ENCODE measurements around the gene WDR64. TPM values are rescaled to one million over a fixed set of nuclear protein-coding genes. Genes with fewer than 3 reads are reported as not detected.

The WDR64 gene
- total RNA-seq, 1 experiment from 2014 or later, result not detected

DNA sequence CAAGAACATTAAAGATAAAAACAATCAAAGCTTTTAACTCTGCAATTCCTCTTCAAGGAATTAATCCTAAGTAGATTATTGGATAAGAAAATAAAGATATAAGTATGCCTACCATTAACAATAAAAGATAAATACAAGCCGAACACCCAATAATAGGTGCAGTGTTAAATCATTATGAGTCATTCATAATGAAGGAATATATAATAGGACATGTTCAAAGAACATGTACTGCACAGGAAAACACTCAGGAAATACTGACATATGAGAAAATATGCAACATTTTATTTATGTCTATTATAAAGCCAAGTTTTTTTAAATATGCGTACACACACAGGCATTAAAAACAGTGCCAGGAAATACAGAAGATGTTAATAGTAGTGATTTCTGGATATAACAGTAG, 184.9 kb downstream of the WDR64 start:
- no peak for DNase-seq (ENCODE audit: low spot score)

DNA sequence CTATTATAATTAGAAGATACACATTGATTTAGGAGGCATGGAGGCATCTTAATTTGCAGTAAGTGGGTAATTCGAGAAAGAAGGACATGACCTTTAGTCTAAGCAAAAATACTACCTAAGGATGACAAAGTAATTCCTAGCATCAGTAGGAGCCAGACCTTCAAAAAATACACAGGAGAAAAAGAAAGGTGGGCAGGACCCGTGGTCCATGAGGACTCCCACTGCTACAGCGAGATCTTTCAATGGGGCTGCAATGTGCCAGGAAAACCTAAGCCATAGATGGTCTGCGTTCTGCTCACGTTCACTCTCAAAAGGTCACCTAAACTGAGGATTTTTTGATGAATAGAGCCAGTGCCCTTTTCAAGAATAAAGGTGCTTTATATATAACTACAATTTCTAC, 185.3 kb downstream of the WDR64 start:
- no peak for DNase-seq (ENCODE audit: low spot score)

DNA sequence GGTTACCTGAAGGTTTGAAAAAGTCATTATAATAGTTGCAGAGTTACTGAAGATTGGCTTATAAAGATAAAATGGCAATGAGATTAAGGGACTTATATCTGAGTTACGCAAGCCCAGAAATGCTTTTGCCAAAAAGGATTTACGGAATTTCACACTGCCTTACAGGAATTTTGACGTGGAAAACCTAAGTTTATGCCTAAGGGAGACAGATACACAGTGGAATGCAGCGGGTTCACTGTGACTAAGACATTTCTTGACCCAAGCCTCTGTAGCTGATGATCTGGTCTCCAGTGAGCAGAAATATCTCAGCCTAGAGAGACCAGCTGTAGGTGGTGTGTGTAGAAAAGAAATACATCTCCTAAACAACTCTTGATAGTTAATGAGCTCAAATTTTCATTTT, 185.8 kb downstream of the WDR64 start:
- DNase-seq (ENCODE audit: low spot score), result no peak

DNA sequence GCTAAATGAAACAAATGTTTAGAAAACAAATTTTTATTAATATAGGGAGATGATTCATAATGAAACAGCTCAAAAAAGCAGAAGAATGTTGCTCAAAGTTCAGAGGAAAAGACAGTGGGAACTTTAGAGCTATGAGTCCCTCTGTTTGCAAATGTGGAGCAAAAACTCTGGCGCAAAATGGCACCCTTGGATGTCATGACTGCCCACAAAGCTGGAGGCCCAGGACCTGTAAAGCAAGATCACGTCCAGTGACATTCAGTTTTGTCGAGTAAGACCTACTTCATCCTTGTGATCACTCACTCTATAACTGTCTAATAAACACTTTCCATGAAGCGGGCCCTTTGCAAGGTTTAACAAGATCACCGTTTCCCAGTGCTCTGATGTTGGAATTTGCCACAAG, 186.8 kb downstream of the WDR64 start:
- no peak for DNase-seq (ENCODE audit: low spot score)

DNA sequence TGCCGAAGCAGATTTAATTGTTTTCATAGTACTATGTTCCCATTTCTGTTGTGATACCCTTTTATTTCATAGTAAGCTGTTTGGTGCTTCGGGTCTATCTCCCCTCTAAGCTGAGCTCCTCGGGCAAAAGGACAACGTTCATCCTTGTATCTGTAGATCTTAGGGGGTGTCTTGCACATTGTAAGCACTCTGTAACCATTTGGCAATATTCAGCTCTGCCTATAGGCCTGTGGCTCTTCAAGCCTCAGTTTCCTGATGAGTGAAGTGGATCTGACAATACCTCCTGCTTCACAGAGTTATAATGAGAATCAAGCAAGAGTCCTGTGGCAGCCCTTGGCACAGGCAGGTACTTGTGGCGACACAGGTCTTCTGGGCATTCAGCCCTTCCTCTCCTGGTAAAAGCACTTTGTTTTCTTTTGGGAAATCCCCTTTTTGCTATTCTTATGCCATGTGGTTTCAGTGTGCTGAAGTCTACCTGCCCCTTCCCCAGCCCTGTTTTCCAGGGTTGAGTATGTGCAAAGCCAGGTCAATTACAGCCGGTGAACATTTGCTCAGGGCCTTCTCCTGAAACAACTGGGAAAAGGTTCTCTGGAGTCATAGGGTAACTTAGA, 187.4 kb downstream of the WDR64 start:
- DNase-seq (ENCODE audit: low spot score), result no peak

DNA sequence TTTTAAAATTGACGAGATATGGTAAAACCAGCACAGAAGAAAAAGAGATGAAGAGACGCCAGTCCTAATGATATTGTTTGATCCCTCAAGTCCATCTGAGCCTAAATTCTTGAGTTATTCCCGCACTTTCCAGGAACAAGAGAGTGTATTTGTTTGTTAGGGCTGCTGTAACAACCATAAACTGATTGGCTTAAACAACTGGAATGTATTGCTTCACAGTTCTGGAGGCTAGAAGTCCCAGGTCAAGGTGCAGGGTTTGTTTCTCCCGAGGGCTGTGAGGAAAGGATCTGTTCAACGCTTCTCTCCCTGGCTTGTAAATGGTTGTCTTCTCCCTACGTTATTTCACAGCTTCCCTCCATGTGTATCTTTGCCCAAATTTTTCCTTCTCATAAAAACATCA, 188.1 kb downstream of the WDR64 start:
- DNase-seq (ENCODE audit: low spot score), result no peak

DNA sequence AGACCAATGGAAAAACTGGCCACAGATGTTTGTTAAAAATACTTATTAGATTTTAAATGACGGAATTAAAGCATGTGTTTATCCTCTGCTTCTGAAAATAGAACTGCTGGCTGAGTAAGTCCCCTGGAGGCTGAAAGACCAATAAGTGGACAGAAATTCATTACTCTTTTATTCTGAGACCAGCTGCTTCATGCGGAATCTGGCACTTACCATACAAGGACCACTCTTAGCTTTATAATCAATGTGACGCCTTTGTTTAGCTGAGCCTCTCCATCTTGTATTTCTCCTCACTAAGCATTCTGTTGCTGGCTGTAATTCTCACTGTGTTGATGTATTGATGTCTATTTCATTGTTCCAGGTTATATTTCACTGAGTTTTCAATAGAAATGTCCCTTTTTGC, 189.6 kb downstream of the WDR64 start:
- DNase-seq (ENCODE audit: low spot score), result no peak

DNA sequence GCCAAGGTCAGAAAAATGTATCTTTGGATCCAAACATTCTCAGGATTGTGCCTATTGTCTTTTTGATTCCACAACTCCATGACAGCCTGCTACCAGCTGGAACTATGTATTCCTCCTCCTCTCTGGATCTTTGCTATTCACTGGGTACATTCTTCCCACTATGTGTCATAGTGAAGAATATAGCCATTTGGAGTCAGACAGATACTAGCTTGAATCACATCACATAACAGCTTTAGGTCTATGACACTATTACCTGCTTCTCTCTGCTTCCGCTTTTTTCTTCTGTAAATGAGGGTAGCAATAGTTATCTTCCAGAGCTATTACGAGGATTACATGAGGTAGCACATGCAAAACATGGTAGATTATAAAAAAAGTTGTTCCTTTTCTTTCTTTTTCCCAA, 190.5 kb downstream of the WDR64 start:
- no peak for DNase-seq (ENCODE audit: low spot score)

DNA sequence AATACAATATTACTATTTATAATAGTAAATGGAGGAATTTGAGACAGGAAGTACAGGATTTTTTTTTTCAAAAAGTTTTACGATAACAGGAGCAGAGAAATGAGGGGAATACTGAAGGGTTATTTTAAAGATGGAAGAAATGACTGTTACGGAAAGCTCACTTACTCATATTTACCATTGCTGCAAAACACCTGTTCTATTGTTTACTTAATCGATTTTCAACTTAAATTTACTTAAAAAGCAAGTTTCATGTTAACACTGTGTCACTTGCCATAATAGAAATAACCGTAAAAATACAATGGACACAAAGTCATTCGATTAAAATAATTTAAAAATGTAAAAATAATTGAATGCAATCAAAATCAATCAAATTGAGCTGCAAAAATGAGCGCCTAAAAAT, 192.5 kb downstream of the WDR64 start:
- DNase-seq (ENCODE audit: low spot score), result no peak

DNA sequence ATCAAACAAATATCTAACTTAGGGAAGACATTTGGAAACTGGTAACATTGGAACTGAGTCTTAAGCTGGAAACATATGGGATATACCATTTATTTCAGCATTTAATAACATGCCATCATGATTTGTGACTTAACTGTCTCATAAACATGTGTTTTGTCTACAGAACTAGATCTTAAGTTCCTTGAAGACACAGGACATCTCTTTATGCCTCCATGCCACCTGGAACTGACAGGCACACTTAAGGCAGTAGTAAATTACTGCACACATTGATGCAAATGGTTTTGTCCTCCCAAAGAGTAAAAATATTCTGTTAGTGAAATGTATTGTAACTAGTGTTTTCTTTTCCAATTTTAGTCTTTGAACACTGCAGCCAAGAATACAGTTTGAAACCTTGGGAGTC, 194.3 kb downstream of the WDR64 start:
- no peak for DNase-seq (ENCODE audit: low spot score)

DNA sequence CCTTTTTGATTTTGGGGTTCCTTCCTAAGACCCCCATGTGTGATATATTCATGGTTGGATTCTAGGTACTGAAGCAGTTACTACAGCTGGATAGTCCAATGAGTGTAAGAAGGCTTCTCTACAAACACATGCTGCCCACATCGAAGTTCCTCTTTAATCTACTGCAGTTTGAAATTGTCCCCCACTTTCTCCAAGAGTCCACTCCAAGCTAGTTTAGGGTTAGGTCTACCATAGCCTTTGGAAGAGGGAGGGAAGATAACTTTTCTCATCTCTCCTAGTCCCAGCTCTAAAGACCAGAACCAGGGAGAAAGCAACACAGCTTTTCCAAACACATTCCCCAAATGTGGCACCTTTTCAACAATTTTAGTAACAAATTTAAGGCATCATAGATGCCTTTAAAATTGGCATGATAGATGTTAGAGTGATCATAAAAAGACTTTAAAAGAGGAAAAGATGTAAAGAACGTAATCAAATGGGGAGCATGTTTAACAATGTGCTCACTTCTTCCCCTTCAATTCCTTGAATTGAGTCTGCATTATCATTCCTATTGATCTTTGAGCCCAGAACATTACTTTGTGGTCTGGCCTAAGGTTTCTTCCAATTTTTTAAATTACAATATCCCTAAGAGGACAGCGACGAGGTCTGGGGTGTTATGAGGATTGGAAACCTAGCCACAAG, 194.9 kb downstream of the WDR64 start:
- DNase-seq (ENCODE audit: low spot score), result no peak

DNA sequence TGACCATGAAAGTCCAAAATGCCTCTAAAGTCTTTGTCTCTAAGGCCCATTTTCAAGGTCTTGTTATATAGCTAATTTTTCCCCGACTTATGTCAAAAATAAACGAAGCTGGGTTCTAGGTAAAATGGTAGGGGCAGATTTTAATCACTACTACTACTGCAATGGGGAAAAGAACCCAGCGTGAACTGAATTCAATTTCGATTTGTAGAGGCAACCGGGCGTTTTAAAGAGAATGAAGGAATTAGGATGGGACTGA, 195.4 kb downstream of the WDR64 start:
- no peak for DNase-seq (ENCODE audit: low spot score)

DNA sequence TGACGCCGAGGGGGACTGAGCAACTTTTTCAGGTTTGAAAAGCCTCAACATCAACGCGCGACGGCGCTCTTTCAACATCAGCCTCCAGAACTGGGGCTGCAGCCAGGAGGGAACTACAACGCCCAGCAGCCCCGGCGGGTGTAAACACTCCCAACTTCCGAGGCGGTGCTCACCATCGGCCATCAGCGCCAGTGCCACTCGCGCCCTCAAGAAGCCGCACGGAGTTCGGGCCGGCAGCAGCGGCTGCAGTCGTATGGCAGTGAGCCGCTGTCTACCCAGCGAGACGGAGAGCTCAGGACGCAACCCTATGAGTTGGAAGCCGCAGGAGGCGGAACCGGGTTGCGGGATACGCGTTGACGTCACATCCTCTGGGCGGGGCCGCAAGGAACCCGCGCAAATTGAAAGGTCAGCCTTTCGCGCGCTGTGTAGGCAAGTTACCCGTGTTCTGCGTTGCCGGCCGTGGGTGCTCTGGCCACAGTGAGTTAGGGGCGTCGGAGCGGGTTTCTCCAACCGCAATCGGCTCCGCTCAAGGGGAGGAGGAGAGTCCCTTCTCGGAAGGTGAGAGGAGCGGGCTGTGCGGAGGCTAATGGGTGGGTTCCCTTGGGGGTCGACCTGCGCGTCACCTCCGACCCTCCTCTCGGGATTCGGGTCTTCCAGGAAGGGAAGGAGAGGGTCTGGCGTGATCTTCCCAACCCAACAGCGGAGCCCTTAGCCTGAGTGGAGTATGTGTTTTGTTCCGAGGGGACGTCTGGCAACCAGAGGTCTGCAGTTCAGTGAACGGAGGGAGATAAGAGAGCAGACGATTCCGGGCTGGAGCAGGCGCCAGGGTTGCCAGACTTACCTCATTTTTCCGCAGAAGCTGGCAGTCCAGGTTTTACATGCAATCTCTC, 196.0 kb downstream of the WDR64 start, which contains the start of gene EXO1:
EXO1 (plus strand) TSS at position 409 of the 890 bp plus-strand sequence. CDS start 2,222 bp downstream, outside the sequence.
- peak; percentile 91 for DNase-seq (ENCODE audit: low spot score)

DNA sequence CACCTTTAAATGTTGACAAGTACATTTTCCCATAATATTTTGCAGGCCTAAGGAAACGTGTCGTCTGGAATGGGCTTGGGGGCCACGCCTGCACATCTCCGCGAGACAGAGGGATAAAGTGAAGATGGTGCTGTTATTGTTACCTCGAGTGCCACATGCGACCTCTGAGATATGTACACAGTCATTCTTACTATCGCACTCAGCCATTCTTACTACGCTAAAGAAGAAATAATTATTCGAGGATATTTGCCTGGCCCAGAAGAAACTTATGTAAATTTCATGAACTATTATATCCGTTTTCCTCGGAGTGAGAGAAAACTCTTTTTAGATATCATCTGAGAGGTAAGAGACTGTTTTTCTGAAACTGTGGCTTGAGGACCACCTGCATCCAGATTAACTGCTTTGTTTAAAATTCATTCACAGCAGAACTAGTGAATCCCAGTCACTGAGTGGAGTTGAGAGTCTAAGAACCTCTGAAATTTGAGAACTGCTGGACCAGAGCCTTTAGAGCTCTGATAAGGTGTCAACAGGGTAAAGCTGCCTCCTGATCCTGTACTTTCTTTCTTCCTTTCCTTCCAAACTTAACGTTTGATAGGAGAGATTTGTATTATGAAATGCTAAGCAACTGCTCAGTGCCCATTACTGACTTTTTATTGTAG, 196.7 kb downstream of the WDR64 start:
- DNase-seq (ENCODE audit: low spot score), result no peak

DNA sequence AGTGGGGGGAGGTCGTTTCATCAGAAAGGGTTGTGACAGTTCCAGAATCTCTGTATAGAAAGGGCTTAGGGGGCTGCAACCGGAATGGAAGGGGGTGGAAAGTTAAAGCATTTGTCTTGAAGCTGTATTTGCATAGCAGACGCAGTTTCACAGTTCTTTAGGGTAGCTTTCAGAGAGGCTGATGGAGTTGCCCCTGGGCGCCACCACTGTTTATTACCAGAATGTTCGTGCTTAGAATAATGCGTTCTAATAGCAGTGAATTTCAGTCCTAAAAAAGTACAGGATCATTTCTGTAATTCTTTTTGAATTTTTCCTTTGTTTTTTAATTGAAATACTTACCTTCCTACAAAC, 197.2 kb downstream of the WDR64 start:
- no peak for DNase-seq (ENCODE audit: low spot score)

Other genes starting within 250 kb of the WDR64 start
- gene FH, start 132.5 kb upstream of the WDR64 start, total RNA-seq (2014; rRNA removed; shearing (Covaris generic)), result 44.6 and 47.6 TPM in 2 replicates
- not detected in 2 replicates for gene KMO, start 119.9 kb upstream of the WDR64 start, total RNA-seq (2014; rRNA removed; shearing (Covaris generic))
- gene CHML, start 11.9 kb upstream of the WDR64 start, total RNA-seq (2014; rRNA removed; shearing (Covaris generic)), result 17.4 and 22.4 TPM in 2 replicates
- gene OPN3, start 11.9 kb upstream of the WDR64 start, total RNA-seq (2014; rRNA removed; shearing (Covaris generic)), result 12.5 and 12.6 TPM in 2 replicates
- 7.9 and 9.5 TPM in 2 replicates for gene EXO1, start 195.9 kb downstream of the WDR64 start, total RNA-seq (2014; rRNA removed; shearing (Covaris generic))

Measured in HT-29 (cell line).